ENCODE data around the gene TSPAN18. TPM values are rescaled to one million over a fixed set of nuclear protein-coding genes. Genes with fewer than 3 reads are reported as not detected.

TSPAN18 gene
- total RNA-seq, 4 donors from 2014 or later, result 0.95 to 4.5 (median 2.3) TPM

DNA sequence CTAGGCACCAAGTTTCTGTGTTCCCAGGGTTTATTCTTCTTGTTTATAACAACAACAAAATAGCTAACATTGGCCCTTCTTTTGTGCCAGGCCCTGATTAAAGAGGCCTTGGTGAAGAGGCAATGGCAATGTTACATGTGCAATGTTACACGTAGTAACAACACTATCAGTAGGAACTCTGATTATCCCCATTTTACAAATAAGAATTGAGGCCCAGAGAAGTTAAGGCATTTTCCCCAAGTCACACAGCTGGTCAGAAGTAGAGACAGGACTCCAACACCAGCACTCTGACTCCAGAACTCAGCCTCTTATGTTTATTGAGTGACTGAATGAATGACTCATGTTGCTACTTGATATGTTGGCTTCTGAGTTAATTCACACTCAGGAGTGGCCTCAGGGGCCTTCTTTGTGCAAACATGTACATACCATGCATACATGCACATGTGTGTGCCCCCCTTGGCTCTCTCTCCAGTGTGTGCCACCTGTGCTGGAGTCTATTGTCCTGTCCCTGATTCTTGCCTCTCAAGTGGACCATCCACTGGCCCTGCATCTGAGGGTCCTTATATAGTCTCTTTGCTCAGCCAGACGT, 125.5 kb downstream of the TSPAN18 start:
- no peak overlapping the region for H3K4me3 ChIP-seq (ENCODE audit: low read depth, poor library complexity, severe bottlenecking)
- 63 to 71% methylated on average over 2 of the region's 2 CpGs for WGBS, 2 donors
- intact Hi-C loops (cut with DNase I; ENCODE audit: low total_unique reads), result no loop called here
- no peak for TF ChIP-seq POLR2A (IDR thresholded peaks at IDR 0.05)
- TF ChIP-seq, protein P1, sequence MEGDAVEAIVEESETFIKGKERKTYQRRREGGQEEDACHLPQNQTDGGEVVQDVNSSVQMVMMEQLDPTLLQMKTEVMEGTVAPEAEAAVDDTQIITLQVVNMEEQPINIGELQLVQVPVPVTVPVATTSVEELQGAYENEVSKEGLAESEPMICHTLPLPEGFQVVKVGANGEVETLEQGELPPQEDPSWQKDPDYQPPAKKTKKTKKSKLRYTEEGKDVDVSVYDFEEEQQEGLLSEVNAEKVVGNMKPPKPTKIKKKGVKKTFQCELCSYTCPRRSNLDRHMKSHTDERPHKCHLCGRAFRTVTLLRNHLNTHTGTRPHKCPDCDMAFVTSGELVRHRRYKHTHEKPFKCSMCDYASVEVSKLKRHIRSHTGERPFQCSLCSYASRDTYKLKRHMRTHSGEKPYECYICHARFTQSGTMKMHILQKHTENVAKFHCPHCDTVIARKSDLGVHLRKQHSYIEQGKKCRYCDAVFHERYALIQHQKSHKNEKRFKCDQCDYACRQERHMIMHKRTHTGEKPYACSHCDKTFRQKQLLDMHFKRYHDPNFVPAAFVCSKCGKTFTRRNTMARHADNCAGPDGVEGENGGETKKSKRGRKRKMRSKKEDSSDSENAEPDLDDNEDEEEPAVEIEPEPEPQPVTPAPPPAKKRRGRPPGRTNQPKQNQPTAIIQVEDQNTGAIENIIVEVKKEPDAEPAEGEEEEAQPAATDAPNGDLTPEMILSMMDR (IDR thresholded peaks at IDR 0.05), result no peak
- DNase-seq (ENCODE audit: low spot score in 2 of 2), result no peak

DNA sequence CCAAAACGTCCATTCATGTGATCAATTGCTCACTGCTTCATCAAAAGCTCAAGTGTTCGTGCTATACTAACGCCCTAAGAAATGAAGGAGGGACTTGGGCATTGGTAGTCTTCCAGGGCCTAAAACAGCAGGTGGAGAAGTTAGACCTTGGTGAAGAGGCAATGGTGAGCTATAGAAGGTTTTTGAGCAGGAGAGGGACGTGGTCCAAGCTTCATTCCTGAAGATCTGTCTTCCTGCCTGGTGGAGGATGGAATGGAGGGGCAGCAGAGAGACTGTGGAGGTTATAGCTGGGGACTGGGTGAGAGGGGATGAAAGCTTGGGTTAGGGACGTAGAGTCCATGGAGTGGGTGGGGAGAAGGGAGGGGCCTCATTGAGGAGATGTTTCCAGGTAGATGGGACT, 126.2 kb downstream of the TSPAN18 start:
- H3K4me3 ChIP-seq (ENCODE audit: low read depth, poor library complexity, severe bottlenecking), result no peak overlapping the region
- DNase-seq (ENCODE audit: low spot score in 2 of 2), result no peak
- intact Hi-C loops (cut with DNase I; ENCODE audit: low total_unique reads), result no loop called here
- no peak for TF ChIP-seq POLR2A (IDR thresholded peaks at IDR 0.05)
- TF ChIP-seq, protein P1 (IDR thresholded peaks at IDR 0.05), result no peak
- WGBS, 2 donors, result 60 to 62% methylated on average over 5 of the region's 5 CpGs

DNA sequence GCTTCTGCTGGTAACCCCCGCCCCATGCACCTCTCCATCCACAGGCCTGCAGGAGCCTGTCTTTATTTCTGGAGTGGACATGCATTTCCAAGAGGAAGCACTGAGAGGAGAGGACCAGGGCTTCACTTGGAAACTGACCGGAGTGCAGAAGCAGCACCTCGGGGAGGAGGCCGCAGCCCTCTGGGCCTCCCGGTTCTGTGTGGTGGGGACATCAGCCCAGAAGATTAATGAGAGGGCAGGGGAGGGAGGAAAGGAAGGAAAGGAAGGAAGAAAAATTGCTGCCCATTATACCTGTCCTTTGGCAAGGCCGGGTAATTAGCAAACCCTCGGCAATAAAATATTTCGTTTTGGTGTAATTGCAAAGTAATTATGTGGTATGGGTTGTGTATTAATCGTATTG, 126.9 kb downstream of the TSPAN18 start:
- intact Hi-C loops (cut with DNase I; ENCODE audit: low total_unique reads), result no loop called here
- H3K4me3 ChIP-seq (ENCODE audit: low read depth, poor library complexity, severe bottlenecking), result no peak overlapping the region
- whole genome bisulfite sequencing, 2 donors, result 71 to 76% methylated on average over 9 of the region's 9 CpGs
- TF ChIP-seq POLR2A (IDR thresholded peaks at IDR 0.05), result no peak
- TF ChIP-seq, protein P1 (IDR thresholded peaks at IDR 0.05), result no peak
- DNase-seq (ENCODE audit: low spot score in 2 of 2), result no peak

DNA sequence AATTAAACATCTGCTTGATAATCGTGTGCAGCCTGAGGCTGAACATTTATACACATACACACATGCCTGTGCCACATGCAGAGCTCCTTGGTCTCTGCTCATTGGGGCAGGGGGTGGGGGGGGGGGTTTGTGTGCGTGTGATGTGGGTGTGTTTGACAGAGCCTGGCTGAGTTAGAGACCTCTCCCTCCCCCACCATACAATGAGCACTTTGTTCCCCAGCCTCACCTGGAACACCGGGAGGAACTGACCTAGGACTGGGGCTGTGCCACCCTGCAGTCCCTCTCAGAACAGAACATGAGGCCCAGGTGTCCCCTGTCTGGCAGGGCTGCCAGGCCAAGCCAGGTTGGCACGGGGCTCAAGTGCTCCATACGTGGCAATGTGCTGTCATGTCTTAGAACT, 127.3 kb downstream of the TSPAN18 start:
- H3K4me3 ChIP-seq (ENCODE audit: low read depth, poor library complexity, severe bottlenecking), result no peak overlapping the region
- no peak for DNase-seq (ENCODE audit: low spot score in 2 of 2)
- intact Hi-C loops (cut with DNase I; ENCODE audit: low total_unique reads), result no loop called here
- WGBS, 2 donors, result 64 to 68% methylated on average over 5 of the region's 5 CpGs
- TF ChIP-seq POLR2A (IDR thresholded peaks at IDR 0.05), result no peak
- TF ChIP-seq, protein P1 (IDR thresholded peaks at IDR 0.05), result no peak

DNA sequence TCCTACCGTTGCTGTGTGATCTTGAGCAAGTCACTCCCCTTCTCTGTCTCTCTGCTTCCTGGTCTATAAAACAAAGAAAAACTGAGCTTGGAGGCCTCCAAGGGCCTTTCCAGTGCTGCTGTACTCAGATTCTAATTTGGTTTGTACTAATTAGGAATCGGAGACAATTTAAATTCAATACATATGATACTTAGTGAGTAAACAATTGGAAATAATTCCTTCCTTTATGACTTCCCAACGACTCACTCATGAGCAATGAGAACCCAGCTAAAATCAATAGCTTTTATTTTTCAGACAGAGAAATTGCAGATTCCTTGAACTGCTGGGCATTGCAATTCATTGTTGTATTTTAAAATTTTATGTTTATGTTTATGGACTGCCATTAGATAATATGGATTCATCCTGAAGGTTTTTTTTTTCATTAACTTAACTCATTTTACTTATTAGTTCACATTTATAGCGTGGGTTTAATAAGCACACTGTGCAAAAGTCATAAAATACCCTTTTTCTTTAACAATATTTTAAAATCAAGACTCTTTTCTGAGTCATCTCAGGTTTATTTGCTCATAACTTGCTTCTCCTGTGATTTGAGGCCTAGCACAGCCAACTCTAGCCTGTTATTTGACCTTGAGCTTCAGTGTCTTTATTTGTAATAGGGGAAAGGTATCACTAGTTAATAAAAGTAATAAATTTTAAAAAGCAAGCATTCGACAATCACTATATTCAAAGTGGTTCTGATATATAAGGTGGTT, 128.2 kb downstream of the TSPAN18 start:
- no peak overlapping the region for H3K4me3 ChIP-seq (ENCODE audit: low read depth, poor library complexity, severe bottlenecking)
- intact Hi-C loops (cut with DNase I; ENCODE audit: low total_unique reads), result no loop called here
- no peak for TF ChIP-seq POLR2A (IDR thresholded peaks at IDR 0.05)
- TF ChIP-seq, protein P1 (IDR thresholded peaks at IDR 0.05), result no peak
- no peak for DNase-seq (ENCODE audit: low spot score in 2 of 2)
- WGBS, 2 donors, result 80% methylated on average over 5 of the region's 5 CpGs
